GM18520 (cell line): Measurements from ENCODE around the gene ZNF528.

Source experiments
- ATAC-seq: cut with Tn5 transposase; IDR thresholded peaks from one replicate; pipeline ENCODE4 v1.9.1; 2021; ENCODE audit not compliant: unreplicated experiment

ZNF528 gene

DNA sequence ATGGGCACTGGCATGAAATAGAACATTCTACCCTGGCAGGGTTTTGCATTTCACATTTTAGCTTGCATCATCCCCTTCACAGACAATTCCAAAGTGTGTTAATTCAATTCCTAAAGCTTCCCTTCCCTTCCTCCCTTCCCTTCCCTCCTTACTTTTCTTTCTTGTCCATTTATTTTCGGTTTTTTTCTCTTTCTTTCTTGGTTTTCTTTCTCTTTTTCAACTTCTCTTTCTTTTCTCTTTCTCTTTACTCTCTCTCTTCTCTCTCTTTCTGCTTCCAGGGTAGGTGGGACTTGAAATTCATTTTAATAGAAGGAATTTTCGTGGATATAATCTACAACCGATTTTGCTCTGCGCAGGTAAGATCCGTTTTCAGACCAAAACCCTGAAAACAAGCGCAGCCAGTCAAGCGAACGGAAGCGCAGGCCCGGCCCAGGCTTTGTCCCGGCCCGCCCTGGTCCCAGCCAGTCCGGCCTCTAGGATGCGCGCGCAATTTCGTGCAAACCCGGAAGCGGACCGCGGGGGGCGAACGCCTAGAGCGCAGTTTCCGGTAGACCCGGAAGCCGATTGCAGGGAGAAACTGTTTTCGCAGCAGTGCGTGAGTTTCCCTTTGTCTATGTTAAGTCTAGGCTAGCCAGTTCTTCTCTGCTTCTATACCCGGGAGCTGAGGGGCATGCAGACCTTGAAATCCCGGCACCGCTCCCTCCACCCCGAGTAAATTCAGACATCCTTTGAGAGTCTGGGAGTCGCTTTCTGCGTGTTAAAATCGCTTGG is at the start of gene ZNF528:
ZNF528 (plus strand) TSS at position 540 of the 771 bp plus-strand sequence. CDS start 4,165 bp downstream, outside the sequence.
- ATAC-seq: peak; percentile 89

GRCh38 chr19:52351512-52351911 is 46.1 kb upstream of the ZNF528 start:
- ATAC-seq: no peak

- no peak for ATAC-seq
Measured at GRCh38 chr19:52366414-52366824, 31.2 kb upstream of the ZNF528 start.

DNA sequence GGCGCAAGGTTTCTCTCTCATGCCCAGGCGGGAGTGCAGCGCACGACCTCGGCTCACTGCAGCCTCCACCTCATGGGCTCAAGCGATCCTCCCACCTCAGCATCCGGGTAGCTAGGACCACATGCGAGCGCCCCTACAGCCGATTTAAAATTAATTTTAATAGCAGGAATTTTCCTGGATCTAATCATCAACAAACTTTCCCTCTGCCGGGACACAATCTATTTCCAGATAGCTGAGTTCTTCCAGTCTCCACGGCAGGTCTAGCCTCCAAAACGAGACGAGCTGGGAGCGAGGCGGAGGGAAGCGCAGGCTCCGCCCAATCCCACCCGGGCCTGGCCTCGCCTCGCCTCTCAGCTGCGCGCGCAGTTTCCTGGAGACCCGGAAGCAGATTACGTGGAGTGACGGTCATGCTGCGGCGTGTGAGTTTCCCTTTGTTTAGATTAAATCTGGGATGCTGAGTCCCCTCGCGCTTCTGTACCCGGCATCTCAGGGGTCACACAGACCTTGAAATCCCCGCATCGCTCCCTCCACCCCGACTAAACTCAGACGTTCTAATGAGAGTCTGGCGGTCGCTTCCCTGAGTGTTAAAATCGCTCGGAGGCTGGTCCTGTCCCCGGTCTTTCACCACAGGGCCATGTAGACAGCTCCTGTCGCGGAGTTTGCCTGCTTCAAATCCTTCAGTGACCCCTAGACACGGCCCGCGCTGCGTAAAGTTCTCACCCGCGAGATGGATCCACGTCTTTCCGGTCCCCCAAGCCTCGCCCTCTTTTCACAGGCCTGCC is 27.9 kb upstream of the ZNF528 start, which contains the start of gene ZNF880:
ZNF880 (plus strand) TSS at position 365 of the 782 bp plus-strand sequence; CDS start at position 408, 43 bp downstream.
- ATAC-seq: no peak

GRCh38 chr19:52370341-52370710 is 27.3 kb upstream of the ZNF528 start:
- ATAC-seq: no peak

GRCh38 chr19:52391135-52391534 is 6.5 kb upstream of the ZNF528 start:
- ATAC-seq: no peak

GRCh38 chr19:52398081-52398441 is 412 bp downstream of the ZNF528 start:
- no peak for ATAC-seq

DNA sequence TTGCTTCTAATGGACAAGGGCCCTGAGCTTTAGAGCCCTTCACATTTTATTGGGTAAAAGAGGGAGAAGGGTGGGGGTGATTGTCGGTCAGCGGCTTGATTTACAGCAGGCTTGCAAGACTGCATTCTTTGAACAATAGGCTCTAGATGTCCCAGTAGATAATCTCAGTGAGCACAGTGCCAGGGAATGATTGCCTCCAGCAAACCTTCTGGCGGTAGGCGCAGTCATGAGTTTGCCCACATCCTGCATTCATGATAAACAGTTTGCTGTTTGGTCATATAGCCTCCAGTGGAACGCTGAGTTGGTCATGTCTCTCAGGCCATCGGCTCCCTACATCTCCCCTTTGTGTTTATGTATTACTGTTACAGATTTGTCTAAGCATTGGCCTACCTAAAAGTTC is 12.6 kb downstream of the ZNF528 start:
- ATAC-seq: no peak

DNA sequence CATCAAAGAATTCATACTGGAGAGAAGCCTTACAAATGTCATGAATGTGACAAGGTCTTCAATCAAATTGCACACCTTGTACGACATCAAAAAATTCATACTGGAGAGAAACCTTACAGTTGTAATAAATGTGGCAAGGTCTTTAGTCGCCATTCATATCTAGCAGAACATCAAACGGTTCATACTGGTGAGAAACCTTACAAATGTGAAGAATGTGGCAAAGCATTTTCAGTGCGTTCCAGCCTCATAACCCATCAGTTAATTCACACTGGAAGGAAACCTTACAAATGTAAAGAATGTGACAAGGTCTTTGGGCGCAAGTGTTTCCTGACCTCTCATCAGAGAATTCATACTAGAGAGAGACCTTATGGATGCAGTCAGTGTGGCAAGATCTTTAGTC is 18.1 kb downstream of the ZNF528 start:
- ATAC-seq: no peak

DNA sequence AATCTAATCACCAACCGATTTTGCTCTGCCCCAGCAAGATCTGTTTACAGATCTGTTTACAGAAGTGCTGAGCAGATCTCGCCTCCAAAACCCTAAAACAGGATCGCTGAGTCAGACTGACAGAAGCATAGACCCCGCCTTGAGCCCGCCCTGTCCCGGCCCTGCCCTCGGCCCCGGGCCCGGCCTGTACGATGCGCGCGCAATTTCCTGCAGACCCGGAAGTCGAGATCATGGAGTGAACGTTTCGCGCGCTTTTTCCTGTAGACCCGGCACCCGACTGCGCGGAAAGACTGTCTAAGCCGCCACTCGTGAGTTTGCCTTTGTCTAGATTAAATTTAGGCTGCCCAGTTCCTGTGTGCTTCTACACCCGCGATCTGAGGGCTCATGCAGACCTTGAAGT is 31.3 kb downstream of the ZNF528 start, which contains the start of gene ZNF534:
ZNF534 (plus strand) TSS at position 212 of the 400 bp plus-strand sequence. CDS start 2,327 bp downstream, outside the sequence.
- no peak for ATAC-seq

DNA sequence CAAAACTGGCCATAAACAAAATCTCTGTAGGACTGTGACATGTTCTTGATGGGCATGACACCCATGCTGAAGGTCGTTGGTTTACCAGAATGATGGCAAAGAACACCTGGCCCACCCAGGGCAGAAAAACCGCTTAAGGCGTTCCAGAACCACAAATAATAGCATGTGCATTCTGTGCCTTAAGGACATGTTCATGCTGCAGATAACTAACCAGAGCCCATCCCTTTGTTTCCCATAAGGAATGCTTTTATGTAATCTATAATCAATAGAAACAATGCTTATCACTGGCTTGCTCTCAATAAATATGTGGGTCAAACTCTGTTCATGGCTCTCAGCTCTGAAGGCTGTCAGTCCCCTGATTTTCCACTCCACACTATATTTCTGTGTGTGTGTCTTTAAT is 44.5 kb downstream of the ZNF528 start:
- no peak for ATAC-seq

GRCh38 chr19:52444506-52444905 is 46.9 kb downstream of the ZNF528 start:
- no peak for ATAC-seq

DNA sequence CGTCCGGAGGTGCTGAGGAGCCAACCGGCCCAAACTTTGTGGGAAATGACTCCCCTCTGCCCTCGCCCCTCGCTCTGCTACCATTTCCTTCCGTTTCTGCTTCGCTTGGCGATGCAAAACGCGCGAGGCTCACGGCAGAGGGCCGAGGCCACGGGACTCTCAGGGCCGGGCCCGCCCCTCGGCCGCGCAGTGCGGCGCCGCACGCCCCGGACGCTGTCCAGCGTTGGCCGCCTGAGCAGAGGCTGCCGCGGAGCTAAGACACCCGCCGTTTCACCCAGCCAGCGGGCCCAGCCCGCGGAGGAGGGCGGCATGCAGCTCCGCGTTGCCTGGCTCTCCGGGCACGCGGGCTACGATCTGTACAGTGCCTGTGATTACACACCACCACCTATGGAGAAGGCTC is 53.6 kb downstream of the ZNF528 start:
- no peak for ATAC-seq

DNA sequence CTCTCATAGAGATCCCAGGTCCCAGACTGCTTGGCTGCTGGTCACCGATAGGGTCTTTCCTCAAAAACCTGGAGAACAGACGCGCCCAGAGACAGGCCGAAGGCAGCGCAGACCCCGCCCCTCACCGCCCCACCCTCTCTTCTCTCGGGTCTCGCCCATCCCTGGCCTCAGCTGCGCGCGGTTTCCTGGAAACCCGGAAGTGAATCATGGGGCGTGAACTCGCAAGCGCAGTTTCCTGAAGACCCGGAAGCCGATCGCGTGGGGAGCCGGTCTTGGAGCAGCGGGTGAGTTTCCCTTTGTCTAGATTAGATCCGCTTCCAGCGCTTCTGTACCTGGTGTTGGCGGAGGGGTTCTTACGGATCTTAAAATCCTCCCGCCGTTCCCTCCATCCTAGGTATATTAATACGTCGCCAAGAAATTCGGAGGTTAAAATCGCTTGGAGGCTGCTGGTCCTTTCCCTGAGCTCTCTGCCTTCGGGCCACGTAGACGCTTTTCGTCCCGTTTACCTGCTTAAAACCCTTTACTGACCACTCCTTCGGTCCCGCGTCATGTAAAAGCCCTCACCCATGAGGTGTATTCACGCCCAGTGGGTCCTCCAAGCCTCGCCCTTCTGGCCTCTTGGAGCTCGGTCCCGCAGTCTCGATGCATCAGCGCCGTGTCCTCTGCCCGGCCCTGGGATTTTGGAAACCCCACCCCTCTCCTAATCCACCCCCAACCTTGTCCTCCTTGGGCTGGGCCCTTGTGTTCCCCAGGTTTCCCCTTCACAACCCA is 55.9 kb downstream of the ZNF528 start, which contains the start of gene ZNF578:
ZNF578 (plus strand) TSS at position 230 of the 771 bp plus-strand sequence. CDS start 48,293 bp downstream, outside the sequence.
- ATAC-seq: no peak

DNA sequence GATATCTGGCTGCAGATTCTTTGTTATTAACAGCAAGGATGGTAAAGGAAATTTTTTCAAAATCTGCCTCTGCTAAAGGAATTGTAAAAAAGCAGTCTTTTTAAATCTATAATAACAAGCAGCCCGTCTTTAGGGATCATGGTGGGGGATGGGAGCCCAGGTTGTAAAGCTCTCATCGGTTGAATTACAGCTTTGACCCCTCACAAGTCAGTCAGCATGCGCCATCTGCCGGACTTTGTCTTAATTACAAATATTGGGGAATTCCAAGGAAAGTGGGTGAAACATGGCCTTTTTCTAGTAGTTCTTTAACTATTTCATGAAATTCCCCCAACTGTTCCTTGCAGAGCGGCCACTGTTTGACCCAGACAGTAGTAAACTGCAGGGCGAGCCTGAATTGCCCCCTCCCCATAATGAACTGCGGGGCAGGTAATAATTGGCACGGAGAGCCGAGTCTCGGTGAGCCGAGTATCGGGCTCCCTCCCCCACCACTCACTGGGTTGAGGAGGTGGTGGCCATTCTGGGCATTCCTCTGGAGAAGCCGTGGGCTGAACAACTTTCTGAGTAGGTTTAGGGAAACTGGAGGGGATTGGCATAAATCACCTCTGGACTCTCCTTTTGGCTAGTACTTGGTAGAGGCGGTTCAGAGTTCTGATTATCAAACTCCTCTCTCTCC is 67.3 kb downstream of the ZNF528 start:
- ATAC-seq: no peak
